ENCODE data around the gene GSDME. TPM values are rescaled to one million over a fixed set of nuclear protein-coding genes. Genes with fewer than 3 reads are reported as not detected.

The GSDME gene
- total RNA-seq, 4 donors from 2014 or later = 0.42 to 9.2 (median 2.1) TPM

- intact Hi-C loops (cut with DNase I; ENCODE audit: low total_unique reads) = no loop called here
- WGBS, 2 donors = 94 to 95% methylated on average over 9 of the region's 9 CpGs
- TF ChIP-seq POLR2A (IDR thresholded peaks at IDR 0.05) = no peak
- TF ChIP-seq CTCF (IDR thresholded peaks at IDR 0.05) = no peak
- no peak overlapping the region for H3K4me3 ChIP-seq (ENCODE audit: low read depth, poor library complexity, severe bottlenecking)
- no peak for DNase-seq (ENCODE audit: low spot score in 2 of 2)
These were observed 30.8 kb upstream of the GSDME start for GRCh38 chr7:24788075-24788474.

- DNase-seq (ENCODE audit: low spot score in 2 of 2) = peak; percentile 60 to 89
- WGBS, 2 donors = 36 to 40% methylated on average over 5 of the region's 5 CpGs
These were observed 29.7 kb upstream of the GSDME start for GRCh38 chr7:24786941-24787340.

GRCh38 chr7:24786306-24786705, 29.0 kb upstream of the GSDME start:
- TF ChIP-seq POLR2A (IDR thresholded peaks at IDR 0.05) (no peak), CTCF (IDR thresholded peaks at IDR 0.05) (no peak)
- intact Hi-C loops (cut with DNase I; ENCODE audit: low total_unique reads) = no loop called here
- WGBS, 2 donors = 84 to 89% methylated on average over 4 of the region's 4 CpGs
- no peak overlapping the region for H3K4me3 ChIP-seq (ENCODE audit: low read depth, poor library complexity, severe bottlenecking)
- no peak for DNase-seq (ENCODE audit: low spot score in 2 of 2)

More at GRCh38 chr7:24786941-24787340, 29.7 kb upstream of the GSDME start:
- TF ChIP-seq POLR2A (IDR thresholded peaks at IDR 0.05) = no peak
- TF ChIP-seq CTCF (IDR thresholded peaks at IDR 0.05) = no peak
- intact Hi-C loops (cut with DNase I; ENCODE audit: low total_unique reads) = no loop called here
- H3K4me3 ChIP-seq (ENCODE audit: low read depth, poor library complexity, severe bottlenecking) = no peak overlapping the region

GRCh38 chr7:24784277-24784676, 27.0 kb upstream of the GSDME start:
- intact Hi-C loops (cut with DNase I; ENCODE audit: low total_unique reads) = no loop called here
- WGBS, 2 donors = 83 to 88% methylated on average over 5 of the region's 5 CpGs
- no peak for TF ChIP-seq CTCF (IDR thresholded peaks at IDR 0.05)
- no peak for TF ChIP-seq POLR2A (IDR thresholded peaks at IDR 0.05)
- no peak overlapping the region for H3K4me3 ChIP-seq (ENCODE audit: low read depth, poor library complexity, severe bottlenecking)
- DNase-seq (ENCODE audit: low spot score in 2 of 2) = no peak

GRCh38 chr7:24783698-24784097, 26.4 kb upstream of the GSDME start:
- no peak overlapping the region for H3K4me3 ChIP-seq (ENCODE audit: low read depth, poor library complexity, severe bottlenecking)
- intact Hi-C loops (cut with DNase I; ENCODE audit: low total_unique reads) = no loop called here
- TF ChIP-seq CTCF (IDR thresholded peaks at IDR 0.05) (no peak), POLR2A (IDR thresholded peaks at IDR 0.05) (no peak)
- no peak for DNase-seq (ENCODE audit: low spot score in 2 of 2)
- WGBS, 2 donors = 45 to 70% methylated on average over 2 of the region's 2 CpGs

GRCh38 chr7:24781106-24781505, 23.8 kb upstream of the GSDME start:
- intact Hi-C loops (cut with DNase I; ENCODE audit: low total_unique reads) = no loop called here
- no peak for DNase-seq (ENCODE audit: low spot score in 2 of 2)
- WGBS, 2 donors = 82 to 89% methylated on average over 4 of the region's 4 CpGs
- H3K4me3 ChIP-seq (ENCODE audit: low read depth, poor library complexity, severe bottlenecking) = no peak overlapping the region
- TF ChIP-seq POLR2A (IDR thresholded peaks at IDR 0.05) (no peak), CTCF (IDR thresholded peaks at IDR 0.05) (no peak)

All from lower leg skin (tissue), 4 donors.